NCI-H524 treated with DMSO at 0.1 percent for 48 hours (cell line): ENCODE measurements around the gene B9D2.

ENCODE experiments used
- DNase-seq: peaks from one replicate; lab custom pipeline; 2025; lab: John Stamatoyannopoulos, UW

Gene B9D2

DNA sequence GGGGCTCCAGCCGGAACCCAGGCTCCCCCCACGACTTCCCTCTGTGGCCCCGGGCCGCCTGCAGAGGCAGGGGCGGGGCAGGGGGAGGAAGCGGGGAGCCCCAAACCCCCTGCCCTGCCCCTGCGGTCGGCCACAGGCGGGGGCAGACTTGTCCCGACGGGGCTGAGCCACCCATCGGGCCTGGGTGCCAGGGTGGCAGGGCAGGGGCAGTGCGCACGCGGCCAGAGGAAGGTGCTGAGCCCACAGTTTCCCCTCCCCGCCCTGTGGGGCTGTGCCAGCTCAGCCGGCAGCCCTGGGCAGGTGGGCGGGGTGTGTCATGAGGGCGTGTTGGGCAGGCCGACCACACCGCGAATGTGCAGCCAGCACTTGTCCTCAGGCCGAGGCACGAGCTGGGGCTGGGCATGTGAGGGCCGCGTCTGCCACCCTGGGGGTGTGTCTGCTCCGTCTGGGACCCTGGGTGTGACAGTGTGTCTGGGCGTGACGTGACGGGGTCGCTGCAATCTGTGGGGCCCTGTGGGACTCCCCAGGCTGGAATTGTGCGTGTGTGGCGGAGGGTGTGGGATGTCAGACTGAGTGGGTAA, 36.3 kb downstream of the B9D2 start:
- no peak for DNase-seq

DNA sequence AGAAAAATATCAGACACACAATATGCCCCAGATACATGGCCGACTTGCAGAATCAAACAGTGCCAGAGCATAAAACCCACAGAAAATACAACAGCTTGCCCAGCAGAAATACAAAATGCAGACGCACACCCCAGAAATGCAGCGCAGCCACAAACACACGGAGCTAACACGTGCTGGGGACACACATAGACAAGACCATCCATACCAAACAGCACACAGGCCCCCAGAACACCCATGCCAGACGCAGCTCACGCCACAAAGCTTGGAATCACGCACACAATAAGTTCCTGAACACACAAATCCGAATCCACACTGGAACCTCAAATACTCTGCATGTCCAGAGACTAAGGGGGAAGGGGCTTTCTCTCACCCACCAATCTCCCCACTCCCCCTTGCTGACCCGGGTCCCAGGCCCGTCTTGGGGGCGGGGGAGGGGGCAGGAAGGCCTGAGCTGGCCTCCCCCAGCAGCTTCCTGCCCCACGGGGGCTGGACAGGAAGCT, 36.8 kb downstream of the B9D2 start:
- DNase-seq, result no peak

DNA sequence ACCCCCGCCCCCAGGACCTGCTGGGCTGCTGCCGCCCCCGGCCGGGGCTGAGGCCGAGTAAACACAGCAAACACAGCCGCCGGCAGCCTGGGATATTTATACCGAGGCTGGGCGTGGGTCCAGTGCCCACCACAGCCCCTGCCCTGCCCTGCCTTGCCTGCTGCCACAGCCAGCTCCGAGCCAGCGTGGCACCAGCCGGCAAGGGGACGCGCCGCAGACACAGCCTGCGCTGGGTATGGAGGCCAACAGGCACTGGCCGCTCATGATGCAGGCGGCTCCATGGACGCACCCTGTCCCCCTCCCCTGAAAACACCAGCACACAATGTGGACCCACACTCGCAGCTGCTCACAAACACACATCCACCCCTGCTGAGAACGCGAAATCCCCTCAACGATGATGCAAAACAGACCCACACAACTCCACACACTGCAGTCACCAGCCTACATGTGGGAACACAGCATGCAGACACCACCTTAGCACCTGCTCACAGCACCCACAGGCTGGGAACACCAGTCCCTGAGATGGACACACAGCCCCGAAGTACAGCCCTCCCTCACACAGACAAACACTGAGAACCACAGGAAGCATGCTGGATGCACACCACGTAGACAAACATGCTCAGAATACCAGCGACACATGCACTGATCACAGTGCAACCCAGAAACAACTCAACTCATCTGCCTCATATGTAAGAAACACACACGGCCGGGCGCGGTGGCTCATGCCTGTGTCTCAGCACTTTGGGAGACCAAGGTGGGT, 37.8 kb downstream of the B9D2 start:
- DNase-seq, result no peak

DNA sequence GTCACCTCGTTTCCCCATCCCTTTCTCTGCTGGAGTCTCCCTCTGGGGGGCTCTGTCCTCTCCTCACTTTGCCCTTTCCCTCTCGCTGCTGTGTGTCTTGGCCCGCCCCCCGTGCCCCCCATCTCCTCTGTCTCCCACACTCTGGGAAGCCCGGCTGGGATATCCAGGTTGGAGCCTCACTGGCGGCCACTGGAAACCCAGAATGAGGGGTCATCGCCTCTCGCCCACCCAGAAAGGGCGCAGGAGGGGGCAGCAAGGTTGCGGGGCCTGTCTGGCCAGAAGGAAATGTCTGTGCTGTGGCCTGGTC, 38.4 kb downstream of the B9D2 start:
- no peak for DNase-seq

DNA sequence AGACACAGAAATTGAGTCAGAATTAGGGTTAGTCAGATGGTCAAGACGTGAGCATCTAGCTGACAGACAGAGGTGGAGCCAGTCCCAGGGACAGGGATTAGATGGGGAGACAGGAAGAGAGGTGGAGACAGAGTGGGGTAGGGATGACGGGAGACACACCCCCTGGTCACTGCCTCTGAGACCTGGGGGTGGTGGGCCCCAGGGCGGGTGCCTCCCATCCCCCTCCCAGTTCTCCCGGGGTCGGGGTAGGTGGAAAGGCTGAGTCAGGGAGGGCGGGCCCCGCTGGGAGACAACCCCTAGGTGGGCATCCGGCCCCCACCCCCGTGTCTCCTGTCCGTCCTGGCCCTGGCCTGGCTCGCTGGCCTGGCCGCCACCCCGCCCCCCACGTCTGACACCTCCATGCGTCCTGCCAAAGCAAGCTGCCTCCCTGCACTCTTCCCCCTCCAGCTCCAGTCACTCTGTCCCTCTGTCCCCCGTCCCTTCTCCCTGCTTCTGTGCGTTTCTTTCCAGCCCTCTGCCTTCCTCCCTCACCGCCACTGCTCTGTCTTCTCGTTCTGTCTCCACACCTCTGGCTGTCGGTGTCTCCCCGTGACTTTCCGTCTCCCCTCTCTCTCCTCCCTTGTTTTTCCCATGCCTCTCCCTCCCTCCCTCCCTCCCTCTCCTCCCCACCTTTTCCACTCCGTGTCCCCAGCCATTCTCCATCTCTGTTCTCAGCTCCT, 38.9 kb downstream of the B9D2 start:
- no peak for DNase-seq

DNA sequence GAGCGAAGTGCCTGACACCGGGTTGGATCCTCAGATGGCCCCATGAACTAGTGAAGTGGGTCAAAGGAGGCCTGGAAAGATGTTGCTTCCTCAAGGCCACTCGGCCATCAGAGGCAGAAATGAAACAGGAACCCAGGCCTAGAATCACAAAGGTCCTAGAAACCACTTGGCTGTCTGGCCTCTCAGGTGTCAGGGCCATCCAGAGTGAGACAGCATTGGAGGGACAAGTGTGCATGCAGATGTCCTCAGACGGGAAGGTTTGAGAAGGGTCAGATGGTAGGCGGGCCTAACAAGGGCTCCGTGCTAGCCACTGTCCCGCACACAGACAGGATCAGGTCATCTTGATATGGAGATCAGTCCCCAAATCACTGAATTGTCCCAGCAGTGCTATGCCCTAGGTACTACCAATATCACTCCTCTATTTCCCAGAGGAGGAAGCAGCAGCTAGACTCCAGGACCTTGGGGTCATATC, 39.7 kb downstream of the B9D2 start:
- no peak for DNase-seq

DNA sequence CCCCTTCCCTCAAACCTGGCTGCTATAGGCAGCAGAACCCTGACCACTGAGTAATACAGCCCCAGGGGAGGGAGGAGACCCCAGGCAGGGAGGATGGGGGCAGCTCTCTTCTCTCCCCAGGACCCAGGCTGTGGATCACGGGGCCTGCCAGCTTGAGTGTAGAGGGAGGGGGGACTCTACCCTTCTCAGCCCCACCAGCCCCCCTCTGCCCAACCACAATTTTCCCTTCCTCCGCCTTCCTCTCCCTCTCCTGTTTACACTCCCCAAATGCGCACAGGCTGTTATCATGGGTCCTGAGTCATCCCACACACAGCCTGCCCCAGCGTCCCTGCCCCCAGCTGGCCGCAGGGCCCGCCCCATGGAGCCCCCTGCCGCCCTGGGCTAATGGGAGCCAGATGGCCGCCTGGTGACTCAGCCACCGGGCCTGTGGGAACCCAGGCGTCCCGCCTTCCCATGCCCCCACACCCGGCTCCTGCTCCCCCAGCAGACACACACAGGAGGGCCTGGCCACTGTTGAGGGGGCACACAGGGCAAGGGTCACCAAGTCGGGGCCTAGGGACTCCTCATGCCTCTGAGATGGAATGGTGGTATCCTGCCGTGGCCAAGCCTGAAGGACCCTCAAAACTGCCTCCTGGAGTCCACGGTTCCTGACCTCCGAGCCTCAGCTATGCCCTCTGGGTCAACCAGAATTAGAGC, 40.4 kb downstream of the B9D2 start:
- no peak for DNase-seq

DNA sequence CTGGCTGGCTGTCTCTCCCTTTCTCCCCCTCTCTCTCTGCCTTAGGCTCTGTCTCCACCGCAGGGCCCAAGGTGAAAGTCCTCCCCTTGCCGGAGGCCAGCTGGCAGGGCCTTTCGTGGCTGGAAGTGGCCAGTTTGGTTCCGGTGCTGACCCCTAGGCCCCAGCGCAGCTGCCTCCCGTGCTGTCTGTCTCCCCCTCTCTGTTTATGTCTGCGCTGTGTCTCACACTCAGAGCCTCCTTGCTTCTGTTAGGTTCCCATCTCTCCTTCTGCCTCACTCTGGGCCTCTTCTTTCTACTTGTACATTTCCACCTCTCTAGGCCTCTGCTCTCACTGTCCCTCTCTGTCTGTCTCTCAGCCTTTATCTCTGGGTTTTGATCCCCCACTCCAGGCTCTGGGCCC, 40.9 kb downstream of the B9D2 start:
- no peak for DNase-seq

DNA sequence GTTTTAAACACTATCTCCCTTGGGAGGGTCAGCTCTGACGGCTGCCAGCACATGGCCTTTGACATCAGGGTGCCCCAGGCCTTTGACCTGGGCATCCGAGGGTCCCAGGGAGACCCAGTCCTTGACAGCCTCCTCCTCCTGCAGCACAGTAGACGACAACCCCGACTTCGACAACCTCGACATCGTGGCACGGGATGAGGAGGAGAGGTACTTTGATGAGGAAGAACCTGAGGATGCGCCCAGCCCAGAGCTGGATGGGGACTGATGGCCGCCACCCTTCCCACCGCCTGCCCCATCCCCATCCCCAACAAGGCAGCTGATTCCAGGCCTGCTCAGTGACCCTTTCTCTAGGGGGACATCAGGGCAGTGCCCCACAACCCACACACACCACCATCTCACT, 41.5 kb downstream of the B9D2 start:
- DNase-seq, result no peak

DNA sequence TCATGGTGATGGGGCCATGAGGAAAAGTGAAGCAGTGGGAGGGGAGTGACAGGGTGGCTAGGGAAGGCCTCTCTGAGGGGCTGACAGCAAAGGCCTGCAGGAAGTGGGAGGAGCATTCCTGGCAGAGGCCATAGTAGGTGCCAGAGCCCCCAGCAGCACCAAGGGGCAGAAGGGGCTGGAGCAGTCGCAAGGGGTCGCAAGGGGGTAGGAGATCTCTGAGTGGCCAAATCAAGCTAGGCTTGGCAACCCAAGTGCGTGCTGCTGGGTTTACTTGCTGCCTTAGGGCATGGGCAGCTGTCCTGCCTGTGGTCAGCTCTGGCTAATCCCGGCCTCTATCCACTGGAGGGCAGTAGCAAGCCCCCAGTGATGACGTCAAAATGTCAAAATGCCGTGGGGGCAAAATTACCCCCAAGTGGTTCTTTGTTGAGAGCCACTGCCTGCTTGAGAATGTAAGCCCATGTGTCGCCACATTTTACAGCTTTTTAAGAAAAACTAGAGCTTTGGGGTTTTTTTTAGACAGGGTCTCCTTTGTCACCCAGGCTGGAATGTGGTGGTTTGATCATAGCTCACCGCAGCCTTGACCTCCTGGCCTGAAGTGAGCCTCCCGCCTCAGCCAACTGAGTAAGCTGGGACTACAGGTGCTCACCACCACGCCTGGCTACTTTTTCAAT, 42.2 kb downstream of the B9D2 start:
- DNase-seq, result no peak

DNA sequence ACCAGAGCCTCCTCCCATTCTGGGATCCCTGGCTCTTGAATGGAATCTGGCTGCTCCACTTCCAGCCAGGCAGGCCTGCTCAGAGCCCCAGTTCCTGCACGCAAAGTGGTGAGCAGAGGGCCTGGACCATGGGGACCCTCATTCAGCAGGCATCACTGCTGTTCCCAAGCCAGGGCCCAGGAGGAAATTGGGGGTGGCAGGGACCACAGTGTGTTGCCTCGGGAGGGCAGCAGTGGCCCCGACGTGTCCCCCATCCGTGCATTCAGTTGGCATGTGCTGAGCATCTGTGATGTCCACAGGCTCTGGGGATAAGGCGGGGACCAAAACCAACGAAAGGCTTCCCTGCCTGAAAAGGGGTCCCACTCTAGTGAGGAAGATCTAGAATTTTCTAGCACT, 42.7 kb downstream of the B9D2 start:
- no peak for DNase-seq

DNA sequence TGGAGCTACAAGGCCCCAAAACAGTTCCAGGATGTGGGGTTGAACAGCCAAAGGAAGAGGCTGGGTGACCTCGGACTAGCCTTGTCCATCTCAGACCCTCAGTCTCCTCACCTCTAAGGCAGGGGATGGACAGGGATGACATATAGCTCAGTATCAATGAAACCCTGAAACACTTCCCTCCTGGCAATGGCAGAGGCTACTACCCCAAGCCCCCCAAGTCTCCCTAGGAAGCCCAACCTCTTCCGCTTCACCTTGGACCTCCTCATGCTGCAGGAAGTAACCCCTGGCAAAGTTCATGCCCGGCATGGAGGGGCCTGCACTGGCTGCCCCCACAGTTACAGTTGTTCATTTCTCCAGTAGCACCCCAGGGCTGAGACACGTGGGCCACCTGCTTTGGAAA, 43.4 kb downstream of the B9D2 start:
- no peak for DNase-seq

DNA sequence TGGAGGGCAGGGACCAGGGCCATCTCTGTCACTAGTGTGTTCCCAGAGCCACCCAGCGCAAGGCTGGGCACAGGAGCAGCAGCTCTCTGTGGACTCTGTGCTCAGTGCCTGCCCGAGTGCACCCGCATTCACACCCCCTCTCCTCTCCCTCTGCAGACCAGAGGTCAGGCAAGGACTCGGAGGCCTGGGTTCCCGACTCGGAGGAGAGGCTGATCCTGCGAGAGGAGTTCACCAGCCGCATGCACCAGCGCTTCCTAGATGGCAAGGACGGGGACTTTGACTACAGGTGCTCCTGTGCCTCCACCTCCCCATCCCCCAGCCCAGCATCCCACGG, 43.8 kb downstream of the B9D2 start:
- no peak for DNase-seq

DNA sequence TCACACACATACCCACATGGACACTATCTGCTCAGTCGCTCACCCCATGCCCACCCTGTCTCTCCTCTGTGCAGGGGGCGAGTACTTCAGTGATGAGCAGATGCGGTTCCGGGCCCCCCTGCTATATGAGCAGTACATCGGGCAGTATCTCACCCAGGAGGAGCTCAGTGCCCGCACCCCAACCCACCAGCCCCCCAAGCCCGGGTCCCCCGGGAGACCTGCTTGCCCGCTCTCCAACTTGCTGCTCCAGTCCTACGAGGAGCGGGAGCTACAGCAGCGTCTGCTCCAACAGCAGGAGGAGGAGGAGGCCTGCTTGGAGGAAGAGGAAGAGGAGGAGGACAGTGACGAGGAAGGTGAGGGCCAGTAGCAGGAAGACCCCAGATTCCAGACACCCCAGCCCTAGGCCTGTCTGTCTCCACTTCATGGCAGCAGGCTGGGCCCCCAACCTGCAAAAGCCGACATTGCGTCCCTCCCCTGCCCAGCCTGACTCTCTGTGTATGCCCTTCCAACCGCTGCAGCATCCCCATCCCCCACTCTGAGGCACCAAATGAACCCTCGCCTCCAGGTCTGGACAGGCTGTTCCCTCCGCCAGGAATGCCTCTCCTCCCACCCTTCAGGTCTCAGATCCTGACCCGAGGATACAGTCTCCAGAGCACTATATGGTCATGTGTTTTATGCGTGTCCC, 44.3 kb downstream of the B9D2 start:
- no peak for DNase-seq

DNA sequence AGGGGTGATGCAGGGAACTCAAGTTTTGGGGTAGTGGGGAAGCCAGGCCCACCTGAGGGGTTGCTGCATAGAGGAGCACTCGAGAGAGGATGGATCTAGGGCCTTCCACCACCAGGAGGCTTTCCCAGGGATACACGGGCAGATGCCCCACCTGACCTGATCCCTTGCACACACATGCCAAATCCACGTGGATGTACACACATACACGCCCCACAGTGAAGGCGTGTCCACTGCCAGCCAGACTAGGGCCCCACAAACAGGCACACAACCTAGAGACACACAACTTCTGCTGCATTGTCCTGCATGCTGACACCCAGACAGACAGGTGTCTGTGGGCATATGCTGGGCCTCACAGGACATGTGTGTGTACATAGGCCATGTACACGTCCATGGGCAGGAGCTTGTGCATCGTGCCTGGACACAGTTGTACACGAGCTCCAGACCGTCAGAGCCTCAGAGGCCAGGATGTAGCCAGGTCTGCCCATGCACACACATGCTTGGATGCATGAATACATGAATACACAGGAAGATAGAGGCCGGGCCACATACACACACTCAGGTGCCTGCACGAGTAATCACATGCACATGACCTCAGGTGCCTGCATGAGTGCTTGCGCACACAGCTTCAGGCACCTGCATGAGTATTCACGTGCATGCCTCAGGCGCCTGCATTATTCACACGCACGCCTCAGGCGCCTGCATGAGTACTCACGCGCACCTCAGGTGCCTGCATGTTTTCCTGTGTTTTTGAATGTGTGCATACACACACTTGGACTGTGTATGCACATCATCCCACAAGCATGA, 45.1 kb downstream of the B9D2 start:
- no peak for DNase-seq

DNA sequence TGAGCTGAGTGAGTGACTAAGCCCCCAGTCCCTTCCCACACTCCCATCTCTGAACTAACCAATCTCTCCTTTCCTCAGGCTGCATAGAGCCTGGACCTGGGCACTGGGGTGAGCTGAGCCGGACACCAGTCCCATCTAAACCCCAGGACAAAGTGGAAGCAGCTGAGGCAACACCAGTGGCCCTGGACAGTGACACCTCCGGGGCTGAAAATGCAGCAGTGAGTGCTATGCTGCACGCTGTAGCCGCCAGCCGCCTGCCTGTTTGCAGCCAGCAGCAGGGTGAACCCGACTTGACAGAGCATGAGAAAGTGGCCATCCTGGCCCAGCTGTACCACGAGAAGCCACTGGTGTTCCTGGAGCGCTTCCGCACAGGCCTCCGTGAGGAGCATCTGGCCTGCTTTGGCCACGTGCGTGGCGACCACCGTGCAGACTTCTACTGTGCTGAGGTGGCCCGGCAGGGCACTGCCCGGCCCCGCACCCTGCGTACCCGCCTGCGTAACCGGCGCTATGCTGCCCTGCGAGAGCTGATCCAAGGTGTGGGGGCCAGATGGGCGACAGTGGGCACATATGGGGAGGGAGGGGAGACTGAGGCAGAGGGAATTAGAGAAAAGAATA, 47.5 kb downstream of the B9D2 start:
- no peak for DNase-seq

DNA sequence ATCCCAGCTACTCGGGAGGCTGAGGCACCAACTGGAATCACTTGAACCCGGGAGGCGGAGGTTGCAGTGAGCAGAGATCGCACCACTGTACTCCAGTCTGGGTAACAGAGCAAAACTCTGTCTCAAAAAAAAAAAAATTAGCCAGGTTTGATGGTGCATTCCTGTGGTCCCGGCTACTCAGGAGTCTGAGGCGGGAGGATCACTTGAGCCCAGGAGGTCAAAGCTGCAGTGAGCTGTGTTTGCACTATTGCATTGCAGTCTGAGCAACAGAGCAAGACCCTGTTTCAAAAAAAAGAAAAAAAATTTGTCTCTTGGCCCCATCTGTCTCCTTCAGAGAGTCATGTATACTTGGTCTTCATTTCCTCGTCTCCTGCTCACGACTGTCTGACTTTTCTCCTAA, 52.3 kb downstream of the B9D2 start:
- no peak for DNase-seq

DNA sequence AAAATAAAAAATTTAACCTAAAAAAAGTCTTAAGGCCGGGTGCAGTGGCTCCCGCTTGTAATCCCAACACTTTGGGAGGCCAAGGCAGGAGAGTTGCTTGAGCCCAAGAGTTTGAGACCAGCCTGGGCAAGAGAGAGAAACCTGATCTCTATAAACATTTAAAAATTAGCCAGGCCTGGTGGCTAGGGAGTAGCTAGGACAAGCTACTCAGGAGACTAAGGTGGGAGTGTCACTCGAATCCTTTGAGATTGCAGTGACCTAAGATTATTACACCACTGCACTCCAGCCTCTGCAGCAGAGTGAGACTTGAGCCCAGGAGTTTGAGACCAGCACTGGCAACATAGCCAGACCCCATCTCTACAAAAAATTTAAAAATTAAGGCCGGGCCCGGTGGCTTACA, 52.9 kb downstream of the B9D2 start:
- no peak for DNase-seq

DNA sequence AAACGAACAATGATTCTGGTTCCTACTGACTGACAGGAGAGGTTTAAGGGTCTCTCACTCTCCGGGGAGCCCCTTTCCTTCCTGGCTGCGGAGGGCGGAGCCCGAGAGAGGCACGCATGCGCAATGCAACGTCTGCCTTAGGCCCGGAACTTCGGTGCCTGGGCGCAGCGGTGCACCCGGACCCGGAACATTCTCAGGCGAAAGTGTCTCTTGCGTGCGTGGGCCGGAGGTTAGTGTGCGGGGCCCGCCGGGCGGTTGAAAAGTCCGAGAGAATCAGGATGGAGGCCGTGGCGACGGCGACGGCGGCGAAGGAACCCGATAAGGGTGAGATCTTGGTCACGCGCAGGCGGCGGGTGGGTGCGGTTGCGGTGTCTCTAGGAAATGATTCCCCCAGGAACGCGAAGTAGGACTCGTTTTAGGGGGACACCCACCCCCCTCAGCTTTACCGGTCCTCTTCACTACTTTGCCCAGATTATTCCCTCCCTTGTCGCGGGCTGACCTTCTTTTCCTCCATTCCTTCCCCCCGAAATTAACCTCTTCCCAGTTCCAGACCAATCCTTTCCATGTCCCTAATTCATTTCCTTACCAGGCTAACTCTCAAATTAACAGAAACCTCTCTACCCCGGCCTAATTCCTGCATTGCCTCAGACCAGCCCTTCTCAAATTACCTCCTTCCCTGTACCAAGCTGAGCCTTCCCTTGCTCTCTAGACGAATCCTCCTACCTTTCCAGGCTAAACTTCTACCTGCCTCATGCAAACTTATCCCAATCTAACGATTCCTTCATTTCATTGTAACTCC, 53.7 kb downstream of the B9D2 start, which contains the start of gene CCDC97:
Gene CCDC97 (plus strand): TSS at position 140 of the 799 bp plus-strand sequence. CDS start 139 bp downstream, at position 279.
- peak; percentile 34 for DNase-seq
